ENCODE results near the gene HJV. TPM values are rescaled to one million over a fixed set of nuclear protein-coding genes. Genes with fewer than 3 reads are reported as not detected.

The HJV gene
- not detected in 5 replicates for total RNA-seq (2022; extraction: Qiagen RNA extraction)

GRCh38 chr1:146021622-146022402 is at the start of gene HJV:
Gene HJV, minus strand, starts transcription at chr1:146021735. Its CDS starts 1,504 bp downstream, at chr1:146020231.

GRCh38 chr1:145996433-145997015 is 25.0 kb downstream of the HJV start, which contains the start of gene TXNIP:
Gene TXNIP, minus strand, starts transcription at chr1:145996579. Its CDS starts 313 bp downstream, at chr1:145996266.

Other genes starting within 250 kb of the HJV start
- gene RNF115, start 197.6 kb downstream of the HJV start, total RNA-seq (2022; extraction: Qiagen RNA extraction): 12.1 to 15.0 TPM (median 13.8 TPM) in 5 replicates
- gene POLR3C, start 197.5 kb downstream of the HJV start, total RNA-seq (2022; extraction: Qiagen RNA extraction): 37.6 to 45.8 TPM (median 38.9 TPM) in 5 replicates
- gene NUDT17, start 176.1 kb downstream of the HJV start, total RNA-seq (2022; extraction: Qiagen RNA extraction): 6.1 to 7.3 TPM (median 6.4 TPM) in 5 replicates
- 34.3 to 47.3 TPM (median 43.5 TPM) in 5 replicates for gene PIAS3, start 162.7 kb downstream of the HJV start, total RNA-seq (2022; extraction: Qiagen RNA extraction)
- 0.04 to 0.07 TPM (median 0.06 TPM) in 5 replicates for gene ANKRD35, start 135.9 kb downstream of the HJV start, total RNA-seq (2022; extraction: Qiagen RNA extraction)
- 1.2 to 2.3 TPM (median 1.4 TPM) in 5 replicates for gene ITGA10, start 111.7 kb downstream of the HJV start, total RNA-seq (2022; extraction: Qiagen RNA extraction)
- 31.5 to 39.8 TPM (median 37.6 TPM) in 5 replicates for gene PEX11B, start 103.0 kb downstream of the HJV start, total RNA-seq (2022; extraction: Qiagen RNA extraction)
- gene RBM8A, start 94.3 kb downstream of the HJV start, total RNA-seq (2022; extraction: Qiagen RNA extraction): 223 to 286 TPM (median 236 TPM) in 5 replicates
- gene LIX1L, start 63.7 kb downstream of the HJV start, total RNA-seq (2022; extraction: Qiagen RNA extraction): 12.5 to 16.7 TPM (median 14.4 TPM) in 5 replicates
- 0.24 to 0.47 TPM (median 0.35 TPM) in 5 replicates for gene ANKRD34A, start 57.2 kb downstream of the HJV start, total RNA-seq (2022; extraction: Qiagen RNA extraction)
- gene POLR3GL, start 57.0 kb downstream of the HJV start, total RNA-seq (2022; extraction: Qiagen RNA extraction): 10.1 to 12.9 TPM (median 12.5 TPM) in 5 replicates
- gene TXNIP, start 25.2 kb downstream of the HJV start, total RNA-seq (2022; extraction: Qiagen RNA extraction): 0.37 to 0.81 TPM (median 0.52 TPM) in 5 replicates
- gene NBPF10, start 123.1 kb upstream of the HJV start, total RNA-seq (2022; extraction: Qiagen RNA extraction): 1.0 to 1.4 TPM (median 1.2 TPM) in 5 replicates
- gene NOTCH2NLA, start 207.3 kb upstream of the HJV start, total RNA-seq (2022; extraction: Qiagen RNA extraction): 22.3 to 34.7 TPM (median 31.6 TPM) in 5 replicates

Measured in A549 treated with dexamethasone at 1 μM for 4 hours (cell line).